HepG2 (cell line): ENCODE results near the gene APLP1. TPM values are rescaled to one million over a fixed set of nuclear protein-coding genes. Genes with fewer than 3 reads are reported as not detected.

Source experiments
- CCDC6 ChIP-seq: sonication (generic); formaldehyde crosslinking; IDR thresholded peaks from 2 replicates; pipeline ENCODE4 v1.8.1; 2022; ENCODE audit warnings: mild to moderate bottlenecking, missing genetic modification reagents, moderate library complexity
- NCOA5 ChIP-seq: sonication (generic); formaldehyde crosslinking; IDR thresholded peaks from 2 replicates; pipeline ENCODE4 v1.4.0; 2020; ENCODE audit warnings: missing genetic modification reagents
- YEATS4 ChIP-seq: sonication (generic); formaldehyde crosslinking; IDR thresholded peaks from 2 replicates; pipeline ENCODE4 v1.4.0; 2020; ENCODE audit warnings: missing genetic modification reagents, borderline replicate concordance
- ZBTB42 ChIP-seq: sonication (generic); formaldehyde crosslinking; IDR thresholded peaks from 2 replicates; pipeline ENCODE4 v1.5.0; 2020; ENCODE audit warnings: mild to moderate bottlenecking, missing genetic modification reagents
- ZNF180 ChIP-seq: sonication (generic); formaldehyde crosslinking; IDR thresholded peaks from 2 replicates; pipeline ENCODE4 v1.4.0; 2020; ENCODE audit warnings: low read depth, missing genetic modification reagents, borderline replicate concordance
- ZNF501 ChIP-seq: sonication (generic); formaldehyde crosslinking; IDR thresholded peaks from 2 replicates; pipeline ENCODE4 v1.5.1; 2020; ENCODE audit warnings: mild to moderate bottlenecking, moderate library complexity, missing genetic modification reagents
- ZNF709 ChIP-seq: sonication (generic); formaldehyde crosslinking; IDR thresholded peaks from 2 replicates; pipeline ENCODE4 v1.5.0; 2020; ENCODE audit warnings: mild to moderate bottlenecking, missing genetic modification reagents
- ZNF749 ChIP-seq: sonication (generic); formaldehyde crosslinking; IDR thresholded peaks from 2 replicates; pipeline ENCODE4 v1.8.0; 2022; ENCODE audit warnings: mild to moderate bottlenecking, missing genetic modification reagents, moderate library complexity, borderline replicate concordance
- polyA plus RNA-seq, 8 experiments: library from polyadenylated mRNA; depleted of rRNA in 3 of 8; stranded (reverse) in 7 of 8; unstranded in 1 of 8; fragments of >200 nt; fragmentation: Illumina TruSeq in 4 of 8; extraction: Trizol in 4 of 8; gene quantifications; 2 replicates each; pipeline versions ENCODE4 v1.2.1 to v1.2.3, GENCODE V29; 2011 to 2016; ENCODE audit warnings: low read depth in 4 of 8, missing spikeins in 1 of 8, mixed read lengths in 1 of 8; ENCODE audit not compliant: insufficient read depth in 1 of 8
- total RNA-seq, 5 experiments: library from RNA; depleted of rRNA; stranded (reverse); fragments of >200 nt; fragmentation: Illumina TruSeq; extraction: Trizol; gene quantifications; 2 replicates each; pipeline ENCODE4 v1.2.3, GENCODE V29; 2016; ENCODE audit warnings: low read depth in 1 of 5
- TF ChIP-seq, protein P1 (sequence below): sonication (generic); formaldehyde crosslinking; IDR thresholded peaks from one replicate; pipeline ENCODE4 v1.5.1; 2020; ENCODE audit warnings: mild to moderate bottlenecking, missing genetic modification reagents; ENCODE audit errors: not compliant biosample characterization
- TF ChIP-seq, protein P2 (sequence below): sonication (generic); formaldehyde crosslinking; IDR thresholded peaks from 2 replicates; pipeline ENCODE4 v1.5.0; 2020; ENCODE audit warnings: mild to moderate bottlenecking, missing genetic modification reagents
- TF ChIP-seq, protein P3 (sequence below): sonication (generic); formaldehyde crosslinking; IDR thresholded peaks from 2 replicates; pipeline ENCODE4 v1.8.0; 2022; ENCODE audit warnings: mild to moderate bottlenecking, missing genetic modification reagents, moderate library complexity
- TF ChIP-seq, protein P4 (sequence below): sonication (generic); formaldehyde crosslinking; IDR thresholded peaks from 2 replicates; pipeline ENCODE4 v1.4.0; 2020; ENCODE audit warnings: low read depth, missing genetic modification reagents

The APLP1 gene
- total and polyA plus RNA-seq, 2 of the 13 experiments (the other 11 are each of a cell fraction or from before 2014, with no cell fraction given) = 2.0 to 2.9 TPM

DNA sequence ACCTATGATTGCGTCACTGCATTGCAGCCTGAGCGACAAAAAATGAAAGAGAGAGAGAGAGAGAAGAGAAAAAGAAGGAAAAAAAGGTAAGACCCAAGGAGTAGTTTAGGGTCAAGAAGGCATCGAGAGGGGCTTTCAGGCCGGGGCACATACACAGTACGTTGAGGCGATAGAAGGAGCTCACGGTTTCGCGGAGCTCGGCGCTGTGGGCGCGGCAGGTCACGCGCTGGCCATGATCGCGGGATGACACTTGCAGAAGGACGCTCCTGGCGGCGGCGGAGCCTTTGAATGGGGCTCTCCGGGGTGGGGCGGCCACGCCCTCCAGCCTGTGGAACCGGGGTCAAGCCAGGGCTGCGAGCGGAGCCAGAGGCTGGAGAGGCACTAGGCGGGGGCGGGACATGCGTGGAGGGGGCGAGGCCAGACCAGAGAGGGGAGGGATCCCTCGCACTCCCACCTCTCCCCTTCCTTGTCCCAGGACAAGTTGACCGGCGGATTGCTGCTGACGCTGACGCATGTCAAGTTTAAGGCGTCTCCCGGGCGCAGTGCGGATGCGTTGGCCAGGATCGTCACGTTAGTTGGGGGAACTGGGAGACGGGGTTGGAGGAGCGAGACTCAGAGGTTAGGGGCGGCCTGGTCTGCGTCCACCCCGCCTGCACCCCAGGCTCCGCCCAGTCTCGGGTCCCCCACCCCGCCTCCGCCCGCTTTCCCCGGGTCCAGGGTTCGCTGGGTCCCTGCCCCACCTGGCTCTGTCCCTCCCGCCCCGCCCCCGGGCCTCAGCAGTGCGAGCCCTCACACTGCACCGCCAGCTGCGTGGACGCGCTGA, 22.9 kb upstream of the APLP1 start (continued):
- TF ChIP-seq, protein P1, sequence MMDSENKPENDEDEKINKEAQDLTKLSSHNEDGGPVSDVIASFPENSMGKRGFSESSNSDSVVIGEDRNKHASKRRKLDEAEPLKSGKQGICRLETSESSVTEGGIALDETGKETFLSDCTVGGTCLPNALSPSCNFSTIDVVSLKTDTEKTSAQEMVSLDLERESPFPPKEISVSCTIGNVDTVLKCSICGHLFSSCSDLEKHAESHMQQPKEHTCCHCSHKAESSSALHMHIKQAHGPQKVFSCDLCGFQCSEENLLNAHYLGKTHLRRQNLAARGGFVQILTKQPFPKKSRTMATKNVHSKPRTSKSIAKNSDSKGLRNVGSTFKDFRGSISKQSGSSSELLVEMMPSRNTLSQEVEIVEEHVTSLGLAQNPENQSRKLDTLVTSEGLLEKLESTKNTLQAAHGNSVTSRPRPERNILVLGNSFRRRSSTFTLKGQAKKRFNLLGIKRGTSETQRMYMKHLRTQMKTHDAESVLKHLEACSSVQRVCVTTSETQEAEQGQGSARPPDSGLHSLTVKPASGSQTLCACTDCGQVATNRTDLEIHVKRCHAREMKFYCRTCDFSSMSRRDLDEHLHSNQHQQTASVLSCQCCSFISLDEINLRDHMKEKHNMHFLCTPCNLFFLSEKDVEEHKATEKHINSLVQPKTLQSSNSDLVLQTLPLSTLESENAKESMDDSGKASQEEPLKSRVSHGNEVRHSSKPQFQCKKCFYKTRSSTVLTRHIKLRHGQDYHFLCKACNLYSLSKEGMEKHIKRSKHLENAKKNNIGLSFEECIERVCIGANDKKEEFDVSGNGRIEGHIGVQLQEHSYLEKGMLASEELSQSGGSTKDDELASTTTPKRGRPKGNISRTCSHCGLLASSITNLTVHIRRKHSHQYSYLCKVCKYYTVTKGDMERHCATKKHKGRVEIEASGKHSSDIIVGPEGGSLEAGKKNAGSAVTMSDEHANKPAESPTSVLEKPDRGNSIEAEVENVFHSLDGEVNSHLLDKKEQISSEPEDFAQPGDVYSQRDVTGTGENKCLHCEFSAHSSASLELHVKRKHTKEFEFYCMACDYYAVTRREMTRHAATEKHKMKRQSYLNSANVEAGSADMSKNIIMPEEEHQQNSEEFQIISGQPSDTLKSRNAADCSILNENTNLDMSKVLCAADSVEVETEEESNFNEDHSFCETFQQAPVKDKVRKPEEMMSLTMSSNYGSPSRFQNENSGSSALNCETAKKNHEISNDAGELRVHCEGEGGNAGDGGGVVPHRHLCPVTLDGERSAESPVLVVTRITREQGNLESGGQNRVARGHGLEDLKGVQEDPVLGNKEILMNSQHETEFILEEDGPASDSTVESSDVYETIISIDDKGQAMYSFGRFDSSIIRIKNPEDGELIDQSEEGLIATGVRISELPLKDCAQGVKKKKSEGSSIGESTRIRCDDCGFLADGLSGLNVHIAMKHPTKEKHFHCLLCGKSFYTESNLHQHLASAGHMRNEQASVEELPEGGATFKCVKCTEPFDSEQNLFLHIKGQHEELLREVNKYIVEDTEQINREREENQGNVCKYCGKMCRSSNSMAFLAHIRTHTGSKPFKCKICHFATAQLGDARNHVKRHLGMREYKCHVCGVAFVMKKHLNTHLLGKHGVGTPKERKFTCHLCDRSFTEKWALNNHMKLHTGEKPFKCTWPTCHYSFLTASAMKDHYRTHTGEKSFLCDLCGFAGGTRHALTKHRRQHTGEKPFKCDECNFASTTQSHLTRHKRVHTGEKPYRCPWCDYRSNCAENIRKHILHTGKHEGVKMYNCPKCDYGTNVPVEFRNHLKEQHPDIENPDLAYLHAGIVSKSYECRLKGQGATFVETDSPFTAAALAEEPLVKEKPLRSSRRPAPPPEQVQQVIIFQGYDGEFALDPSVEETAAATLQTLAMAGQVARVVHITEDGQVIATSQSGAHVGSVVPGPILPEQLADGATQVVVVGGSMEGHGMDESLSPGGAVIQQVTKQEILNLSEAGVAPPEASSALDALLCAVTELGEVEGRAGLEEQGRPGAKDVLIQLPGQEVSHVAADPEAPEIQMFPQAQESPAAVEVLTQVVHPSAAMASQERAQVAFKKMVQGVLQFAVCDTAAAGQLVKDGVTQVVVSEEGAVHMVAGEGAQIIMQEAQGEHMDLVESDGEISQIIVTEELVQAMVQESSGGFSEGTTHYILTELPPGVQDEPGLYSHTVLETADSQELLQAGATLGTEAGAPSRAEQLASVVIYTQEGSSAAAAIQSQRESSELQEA = no peak
- TF ChIP-seq CCDC6 (no peak), ZNF709 (CRISPR knock-in tag) (no peak), YEATS4 (CRISPR knock-in tag) (no peak), ZBTB42 (CRISPR knock-in tag) (no peak), NCOA5 (no peak), ZNF501 (CRISPR knock-in tag) (no peak), ZNF180 (CRISPR knock-in tag) (no peak), ZNF749 (CRISPR knock-in tag) (no peak)
- TF ChIP-seq, protein P2, sequence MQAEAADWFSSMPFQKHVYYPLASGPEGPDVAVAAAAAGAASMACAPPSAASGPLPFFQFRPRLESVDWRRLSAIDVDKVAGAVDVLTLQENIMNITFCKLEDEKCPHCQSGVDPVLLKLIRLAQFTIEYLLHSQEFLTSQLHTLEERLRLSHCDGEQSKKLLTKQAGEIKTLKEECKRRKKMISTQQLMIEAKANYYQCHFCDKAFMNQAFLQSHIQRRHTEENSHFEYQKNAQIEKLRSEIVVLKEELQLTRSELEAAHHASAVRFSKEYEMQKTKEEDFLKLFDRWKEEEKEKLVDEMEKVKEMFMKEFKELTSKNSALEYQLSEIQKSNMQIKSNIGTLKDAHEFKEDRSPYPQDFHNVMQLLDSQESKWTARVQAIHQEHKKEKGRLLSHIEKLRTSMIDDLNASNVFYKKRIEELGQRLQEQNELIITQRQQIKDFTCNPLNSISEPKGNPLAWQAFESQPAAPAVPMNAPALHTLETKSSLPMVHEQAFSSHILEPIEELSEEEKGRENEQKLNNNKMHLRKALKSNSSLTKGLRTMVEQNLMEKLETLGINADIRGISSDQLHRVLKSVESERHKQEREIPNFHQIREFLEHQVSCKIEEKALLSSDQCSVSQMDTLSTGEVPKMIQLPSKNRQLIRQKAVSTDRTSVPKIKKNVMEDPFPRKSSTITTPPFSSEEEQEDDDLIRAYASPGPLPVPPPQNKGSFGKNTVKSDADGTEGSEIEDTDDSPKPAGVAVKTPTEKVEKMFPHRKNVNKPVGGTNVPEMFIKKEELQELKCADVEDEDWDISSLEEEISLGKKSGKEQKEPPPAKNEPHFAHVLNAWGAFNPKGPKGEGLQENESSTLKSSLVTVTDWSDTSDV = no peak
- TF ChIP-seq, protein P3, sequence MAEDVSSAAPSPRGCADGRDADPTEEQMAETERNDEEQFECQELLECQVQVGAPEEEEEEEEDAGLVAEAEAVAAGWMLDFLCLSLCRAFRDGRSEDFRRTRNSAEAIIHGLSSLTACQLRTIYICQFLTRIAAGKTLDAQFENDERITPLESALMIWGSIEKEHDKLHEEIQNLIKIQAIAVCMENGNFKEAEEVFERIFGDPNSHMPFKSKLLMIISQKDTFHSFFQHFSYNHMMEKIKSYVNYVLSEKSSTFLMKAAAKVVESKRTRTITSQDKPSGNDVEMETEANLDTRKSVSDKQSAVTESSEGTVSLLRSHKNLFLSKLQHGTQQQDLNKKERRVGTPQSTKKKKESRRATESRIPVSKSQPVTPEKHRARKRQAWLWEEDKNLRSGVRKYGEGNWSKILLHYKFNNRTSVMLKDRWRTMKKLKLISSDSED (CRISPR knock-in tag) = no peak
- TF ChIP-seq, protein P4, sequence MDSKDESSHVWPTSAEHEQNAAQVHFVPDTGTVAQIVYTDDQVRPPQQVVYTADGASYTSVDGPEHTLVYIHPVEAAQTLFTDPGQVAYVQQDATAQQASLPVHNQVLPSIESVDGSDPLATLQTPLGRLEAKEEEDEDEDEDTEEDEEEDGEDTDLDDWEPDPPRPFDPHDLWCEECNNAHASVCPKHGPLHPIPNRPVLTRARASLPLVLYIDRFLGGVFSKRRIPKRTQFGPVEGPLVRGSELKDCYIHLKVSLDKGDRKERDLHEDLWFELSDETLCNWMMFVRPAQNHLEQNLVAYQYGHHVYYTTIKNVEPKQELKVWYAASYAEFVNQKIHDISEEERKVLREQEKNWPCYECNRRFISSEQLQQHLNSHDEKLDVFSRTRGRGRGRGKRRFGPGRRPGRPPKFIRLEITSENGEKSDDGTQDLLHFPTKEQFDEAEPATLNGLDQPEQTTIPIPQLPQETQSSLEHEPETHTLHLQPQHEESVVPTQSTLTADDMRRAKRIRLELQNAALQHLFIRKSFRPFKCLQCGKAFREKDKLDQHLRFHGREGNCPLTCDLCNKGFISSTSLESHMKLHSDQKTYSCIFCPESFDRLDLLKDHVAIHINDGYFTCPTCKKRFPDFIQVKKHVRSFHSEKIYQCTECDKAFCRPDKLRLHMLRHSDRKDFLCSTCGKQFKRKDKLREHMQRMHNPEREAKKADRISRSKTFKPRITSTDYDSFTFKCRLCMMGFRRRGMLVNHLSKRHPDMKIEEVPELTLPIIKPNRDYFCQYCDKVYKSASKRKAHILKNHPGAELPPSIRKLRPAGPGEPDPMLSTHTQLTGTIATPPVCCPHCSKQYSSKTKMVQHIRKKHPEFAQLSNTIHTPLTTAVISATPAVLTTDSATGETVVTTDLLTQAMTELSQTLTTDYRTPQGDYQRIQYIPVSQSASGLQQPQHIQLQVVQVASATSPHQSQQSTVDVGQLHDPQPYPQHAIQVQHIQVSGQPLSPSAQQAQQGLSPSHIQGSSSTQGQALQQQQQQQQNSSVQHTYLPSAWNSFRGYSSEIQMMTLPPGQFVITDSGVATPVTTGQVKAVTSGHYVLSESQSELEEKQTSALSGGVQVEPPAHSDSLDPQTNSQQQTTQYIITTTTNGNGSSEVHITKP (CRISPR knock-in tag) = no peak
